Nephron (organoid): ENCODE measurements around the gene HSPA1A.
A peak's percentile ranks its signal among the peaks of the same experiment; 100 is the strongest.

Source experiments
- H3K27ac Mint-ChIP-seq, 3 experiments: 2 replicates each; pipeline ENCODE4 v1.8.0; 2020; ENCODE audit warnings: mixed read lengths in 3 of 3, mild to moderate bottlenecking in 2 of 3, moderate library complexity in 1 of 3
- H3K27me3 Mint-ChIP-seq: 2 replicates; pipeline ENCODE4 v1.8.0; 2021; ENCODE audit warnings: low read depth, mild to moderate bottlenecking, moderate library complexity, mixed read lengths
- H3K36me3 Mint-ChIP-seq: 2 replicates; pipeline ENCODE4 v1.8.0; 2020; ENCODE audit warnings: low read depth, mixed read lengths
- H3K4me1 Mint-ChIP-seq: 2 replicates; pipeline ENCODE4 v1.8.0; 2020; ENCODE audit warnings: mixed read lengths
- H3K4me3 Mint-ChIP-seq, 3 experiments: 2 replicates each; pipeline ENCODE4 v1.8.0; 2020; ENCODE audit warnings: mild to moderate bottlenecking in 3 of 3, mixed read lengths in 3 of 3, moderate library complexity in 2 of 3
- H3K9me3 Mint-ChIP-seq: 2 replicates; pipeline ENCODE4 v1.8.0; 2020; ENCODE audit warnings: mixed read lengths
- CTCF ChIP-seq, 3 experiments: fragments of 200-600 bp; sonication (generic); IDR thresholded peaks; one replicate each; pipeline ENCODE4 v1.5.0; 2021; ENCODE audit warnings: antibody characterized with exemption in 3 of 3; ENCODE audit not compliant: unreplicated experiment in 3 of 3

Gene HSPA1A

GRCh38 chr6:31779908-31780307 is 35.4 kb upstream of the HSPA1A start:
- H3K9me3 Mint-ChIP-seq, result no peaks in the 10 kb centered on the region
- H3K4me3 Mint-ChIP-seq, result no peak overlapping the region
- TF ChIP-seq CTCF (IDR thresholded peaks at IDR 0.05; ENCODE audit: unreplicated experiment in 3 of 3), result no peak
- no peak overlapping the region for H3K27ac Mint-ChIP-seq
- H3K36me3 Mint-ChIP-seq, result peaks cover 26% of the 10 kb centered on the region
- H3K27me3 Mint-ChIP-seq, result no peaks in the 10 kb centered on the region
- no peaks in the 10 kb centered on the region for H3K4me1 Mint-ChIP-seq

GRCh38 chr6:31780507-31781243 is 34.7 kb upstream of the HSPA1A start:
- H3K27me3 Mint-ChIP-seq, result no peaks in the 10 kb centered on the region
- H3K9me3 Mint-ChIP-seq, result no peaks in the 10 kb centered on the region
- peak overlapping the region in 1 of 3 experiments; percentile 25 for H3K27ac Mint-ChIP-seq
- peaks cover 29% of the 10 kb centered on the region for H3K36me3 Mint-ChIP-seq
- H3K4me3 Mint-ChIP-seq, result no peak overlapping the region
- H3K4me1 Mint-ChIP-seq, result no peaks in the 10 kb centered on the region
- TF ChIP-seq CTCF (IDR thresholded peaks at IDR 0.05; ENCODE audit: unreplicated experiment in 3 of 3), result no peak

- H3K36me3 Mint-ChIP-seq, result peaks cover 29% of the 10 kb centered on the region
- TF ChIP-seq CTCF (IDR thresholded peaks at IDR 0.05; ENCODE audit: unreplicated experiment in 3 of 3), result no peak
- no peaks in the 10 kb centered on the region for H3K9me3 Mint-ChIP-seq
- H3K27me3 Mint-ChIP-seq, result no peaks in the 10 kb centered on the region
- H3K4me3 Mint-ChIP-seq, result no peak overlapping the region
- H3K4me1 Mint-ChIP-seq, result no peaks in the 10 kb centered on the region
- H3K27ac Mint-ChIP-seq, result no peak overlapping the region
These were observed 33.9 kb upstream of the HSPA1A start for GRCh38 chr6:31781244-31782125.

GRCh38 chr6:31782126-31782855 is 33.1 kb upstream of the HSPA1A start:
- no peak for TF ChIP-seq CTCF (IDR thresholded peaks at IDR 0.05; ENCODE audit: unreplicated experiment in 3 of 3)
- H3K36me3 Mint-ChIP-seq, result peaks cover 33% of the 10 kb centered on the region
- H3K9me3 Mint-ChIP-seq, result no peaks in the 10 kb centered on the region
- no peaks in the 10 kb centered on the region for H3K4me1 Mint-ChIP-seq
- no peak overlapping the region for H3K27ac Mint-ChIP-seq
- H3K4me3 Mint-ChIP-seq, result no peak overlapping the region
- H3K27me3 Mint-ChIP-seq, result no peaks in the 10 kb centered on the region

GRCh38 chr6:31784098-31784925 is 31.0 kb upstream of the HSPA1A start:
- no peaks in the 10 kb centered on the region for H3K27me3 Mint-ChIP-seq
- H3K9me3 Mint-ChIP-seq, result no peaks in the 10 kb centered on the region
- TF ChIP-seq CTCF (IDR thresholded peaks at IDR 0.05; ENCODE audit: unreplicated experiment in 3 of 3), result no peak
- no peak overlapping the region for H3K4me3 Mint-ChIP-seq
- H3K4me1 Mint-ChIP-seq, result no peaks in the 10 kb centered on the region
- no peak overlapping the region for H3K27ac Mint-ChIP-seq
- H3K36me3 Mint-ChIP-seq, result peaks cover 33% of the 10 kb centered on the region
